Heart right ventricle (tissue), 16 donors: ENCODE results near the gene RGPD8. TPM values are rescaled to one million over a fixed set of nuclear protein-coding genes. Genes with fewer than 3 reads are reported as not detected.
"Not testable (repeated sequence)": the region's sequence is repeated elsewhere in the genome, so short reads cannot be mapped to it uniquely, and the experiment has no call there.

Experiments used
- ATAC-seq, 8 donors: fragments of 200-7000 bp; cut with Tn5 transposase; one replicate each; pipeline ENCODE4 v1.9.1; 2020; ENCODE audit warnings: mild to moderate bottlenecking in 8 of 8, moderate library complexity in 8 of 8, moderate number of reproducible peaks in 1 of 8
- DNase-seq, 2 donors: peaks; one replicate each; pipeline ENCODE4 v3.0.0-alpha.2; 2020
- H3K27ac ChIP-seq, 10 donors: fragments of 200-600 bp; sonication (generic) in 2 of 10; one replicate each; pipeline versions ENCODE4 v1.5.0 to v1.8.0; 2020 to 2022; ENCODE audit warnings: mild to moderate bottlenecking in 3 of 10
- H3K27me3 ChIP-seq, 7 donors: fragments of 200-600 bp; one replicate each; pipeline ENCODE4 v1.8.0; 2021 to 2022; ENCODE audit warnings: mild to moderate bottlenecking in 2 of 7
- H3K36me3 ChIP-seq, 9 donors: fragments of 200-600 bp; sonication (generic) in 1 of 9; one replicate each; pipeline versions ENCODE4 v1.5.0 to v1.8.0; 2020 to 2022; ENCODE audit warnings: mild to moderate bottlenecking in 2 of 9
- H3K4me1 ChIP-seq, 9 donors: fragments of 200-600 bp; sonication (generic) in 1 of 9; one replicate each; pipeline versions ENCODE4 v1.5.0 to v1.8.0; 2020 to 2022; ENCODE audit warnings: mild to moderate bottlenecking in 4 of 9
- H3K4me3 ChIP-seq, 10 donors: fragments of 200-600 bp; sonication (generic) in 2 of 10; one replicate each; pipeline versions ENCODE4 v1.5.0 to v1.8.0; 2020 to 2022; ENCODE audit warnings: mild to moderate bottlenecking in 7 of 10, moderate library complexity in 2 of 10
- H3K9me3 ChIP-seq, 11 donors: fragments of 200-600 bp in 10 of 11; sonication (generic) in 2 of 11; one replicate each; pipeline versions ENCODE4 v1.5.0 to v1.8.0; 2013 to 2022; ENCODE audit warnings: mild to moderate bottlenecking in 2 of 11, control low read depth in 1 of 11, moderate library complexity in 1 of 11
- WGBS, 2 donors: extraction: QIAGEN DNeasy Blood & Tissue Kit; methylation state at CpG; one replicate each; pipeline ENCODE4 v1.1.7; 2013; ENCODE audit warnings: inconsistent platforms in 1 of 2; 5-methylcytosine and 5-hydroxymethylcytosine counted together
- intact Hi-C, 10 donors: fragments of 100-400 bp; cut with DNase I; formaldehyde crosslinking; loops; one replicate each; pipeline versions ENCODE4 v1.11.1 to v1.14.2; 2022
- polyA plus RNA-seq, 2 donors: library from polyadenylated mRNA; stranded (reverse); fragments of 200-250 nt; gene quantifications; one replicate each; pipeline ENCODE4 v1.2.3, GENCODE V29; 2013
- total RNA-seq, 10 donors: library from RNA; stranded (reverse); fragmentation: NEBNext Ultra II Directional in 3 of 10; extraction: Animal tissue kit (Norgen Biotek cat#: 25700) in 3 of 10; gene quantifications; one replicate each; pipeline versions ENCODE4 v1.2.1 to v1.2.4, GENCODE V29; 2021 to 2023
- TF ChIP-seq, protein P1 (sequence below), 9 donors: fragments of 200-600 bp; sonication (generic) in 2 of 9; IDR thresholded peaks; one replicate each; pipeline versions ENCODE4 v1.5.0 to v1.8.0; 2021 to 2022; ENCODE audit warnings: antibody characterized with exemption in 9 of 9, mild to moderate bottlenecking in 5 of 9, moderate library complexity in 1 of 9
- donor health status: Arrhythmogenic right ventricular cardiomyopathy.
- donor health status: ischemic (EF 13 %, LVEDD 7.1; RV severe dilation, severe dysfunction).
- donor health status: healthy with polysubstance abuse.
- donor health status: DM: no; HTN: yes; CAD: no.
- donor health status: DM: no; HTN: no; CAD: no.
- donor health status: ischemic (EF 25% LVEDD 6.9; RV normal size, moderate dysfunction).
- donor health status: ischemic (EF 25% LVEDD 5.7; RV mildly dilated, moderate dysfunction).
- donor health status: healthy.
- donor health status: DM: yes; HTN: yes; CAD: no.
- donor health status: Ischemic cardiomyopathy.
- donor health status: ischemic (EF 35%, LVEDD 5.7; RV mildly dilated, moderate dysfunction).
- donor health status: nonischemic (EF 11% LVEDD 7.7; RV severe dilation, severe dysfunction).
- donor health status: DM: yes; HTN: yes; CAD: no.
- donor health status: PGD.
- donor health status: ischemic (EF 29% LVEDD 5.4; RV normal size, mild dysfunction).
- donor health status: nonischemic (EF 23%, LVEDD 6.1; RV moderate dilation, normal function).

The RGPD8 gene
- total and polyA plus RNA-seq, 12 donors: 0.84 to 9.1 (median 7.1) TPM

- WGBS, 2 donors: 93 to 96% methylated on average over 4 of the region's 4 CpGs
- H3K4me1 ChIP-seq: no peaks in the 10 kb centered on the region
- H3K9me3 ChIP-seq: peaks cover 0 to 16% (median 5%) of the 10 kb centered on the region in 11 donors
- no peak for ATAC-seq
- H3K36me3 ChIP-seq: no peaks in the 10 kb centered on the region
- no peak for DNase-seq
- TF ChIP-seq, protein P1, sequence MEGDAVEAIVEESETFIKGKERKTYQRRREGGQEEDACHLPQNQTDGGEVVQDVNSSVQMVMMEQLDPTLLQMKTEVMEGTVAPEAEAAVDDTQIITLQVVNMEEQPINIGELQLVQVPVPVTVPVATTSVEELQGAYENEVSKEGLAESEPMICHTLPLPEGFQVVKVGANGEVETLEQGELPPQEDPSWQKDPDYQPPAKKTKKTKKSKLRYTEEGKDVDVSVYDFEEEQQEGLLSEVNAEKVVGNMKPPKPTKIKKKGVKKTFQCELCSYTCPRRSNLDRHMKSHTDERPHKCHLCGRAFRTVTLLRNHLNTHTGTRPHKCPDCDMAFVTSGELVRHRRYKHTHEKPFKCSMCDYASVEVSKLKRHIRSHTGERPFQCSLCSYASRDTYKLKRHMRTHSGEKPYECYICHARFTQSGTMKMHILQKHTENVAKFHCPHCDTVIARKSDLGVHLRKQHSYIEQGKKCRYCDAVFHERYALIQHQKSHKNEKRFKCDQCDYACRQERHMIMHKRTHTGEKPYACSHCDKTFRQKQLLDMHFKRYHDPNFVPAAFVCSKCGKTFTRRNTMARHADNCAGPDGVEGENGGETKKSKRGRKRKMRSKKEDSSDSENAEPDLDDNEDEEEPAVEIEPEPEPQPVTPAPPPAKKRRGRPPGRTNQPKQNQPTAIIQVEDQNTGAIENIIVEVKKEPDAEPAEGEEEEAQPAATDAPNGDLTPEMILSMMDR (IDR thresholded peaks at IDR 0.05): no peak
- no peaks in the 10 kb centered on the region for H3K27me3 ChIP-seq
- H3K27ac ChIP-seq: no peak overlapping the region
- intact Hi-C loops: no loop called here
- no peak overlapping the region for H3K4me3 ChIP-seq
Observed at GRCh38 chr2:112449854-112450253, 16.4 kb upstream of the RGPD8 start.

DNA sequence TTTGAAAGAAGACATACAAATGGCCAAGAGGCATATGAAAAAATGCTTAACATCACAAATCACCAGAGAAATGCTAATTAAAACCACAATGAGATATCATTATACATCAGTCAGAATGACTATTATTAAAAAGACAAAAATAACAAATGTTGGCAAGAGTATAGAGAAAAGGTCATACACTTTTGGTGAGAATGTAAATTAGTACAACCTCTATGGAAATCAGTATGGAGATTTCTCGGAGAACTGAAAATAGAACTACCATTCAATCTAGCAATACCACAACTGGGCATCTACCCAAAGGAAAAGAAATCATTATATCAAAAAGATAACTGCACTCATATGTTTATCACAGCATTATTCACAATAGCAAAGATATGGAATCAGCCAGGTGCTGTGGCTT is 10.8 kb upstream of the RGPD8 start:
- DNase-seq, H3K4me3 ChIP-seq, H3K27ac ChIP-seq, ATAC-seq, H3K4me1 ChIP-seq, H3K36me3 ChIP-seq, H3K9me3 ChIP-seq, intact Hi-C loops: not testable (repeated sequence)
- 83% methylated on average over 1 of the region's 1 CpG; no CpG with 5 or more reads in 1 of the 2 donors for WGBS, 2 donors
- H3K27me3 ChIP-seq: peaks cover 0 to 18% (median 0%) of the 10 kb centered on the region in 7 donors

GRCh38 chr2:112438603-112439261 is 5.3 kb upstream of the RGPD8 start:
- 84 to 86% methylated on average over 6 of the region's 6 CpGs for WGBS, 2 donors
- not testable (repeated sequence) for H3K27ac ChIP-seq, H3K9me3 ChIP-seq, DNase-seq, ATAC-seq, H3K4me1 ChIP-seq, H3K36me3 ChIP-seq, H3K4me3 ChIP-seq
- intact Hi-C loops: loop anchor here in 4 of 10 donors (5.0 to 10.0 kb wide), 3 partner anchors 181 to 314 kb away; partner anchors contain the start of gene ZC3H8 (in 2 of the 4)
- peaks cover 0 to 28% (median 6%) of the 10 kb centered on the region in 7 donors for H3K27me3 ChIP-seq

DNA sequence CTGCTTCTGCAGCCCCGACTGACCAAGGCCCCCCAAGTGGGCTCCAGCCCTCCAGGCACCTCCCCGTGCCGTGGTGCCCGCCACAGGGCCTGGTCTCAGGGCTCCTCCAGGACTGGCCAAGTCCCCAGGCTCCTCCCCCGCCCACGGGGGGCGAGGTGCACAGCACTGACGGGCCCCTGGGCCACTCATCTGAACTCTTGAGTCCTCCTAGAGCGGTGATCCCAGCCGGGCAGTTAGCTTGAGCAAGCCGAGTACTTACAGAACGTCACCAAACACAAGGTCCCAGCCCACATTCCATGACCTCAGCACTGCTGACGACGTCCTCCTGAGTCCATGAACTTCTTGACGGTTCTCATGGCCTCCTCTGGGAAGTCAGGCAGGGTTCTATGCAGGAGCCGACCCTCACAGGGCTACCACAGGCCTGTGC is 4.0 kb upstream of the RGPD8 start:
- H3K36me3 ChIP-seq, H3K27ac ChIP-seq, H3K4me3 ChIP-seq, DNase-seq, H3K4me1 ChIP-seq, H3K9me3 ChIP-seq, ATAC-seq: not testable (repeated sequence)
- intact Hi-C loops: loop anchor here in 4 of 10 donors (5.0 to 10.0 kb wide), 3 partner anchors 180 to 313 kb away; partner anchors contain the start of gene ZC3H8 (in 2 of the 4)
- H3K27me3 ChIP-seq: peaks cover 0 to 28% (median 6%) of the 10 kb centered on the region in 7 donors
- WGBS, 2 donors: 72 to 76% methylated on average over 16 of the region's 16 CpGs

DNA sequence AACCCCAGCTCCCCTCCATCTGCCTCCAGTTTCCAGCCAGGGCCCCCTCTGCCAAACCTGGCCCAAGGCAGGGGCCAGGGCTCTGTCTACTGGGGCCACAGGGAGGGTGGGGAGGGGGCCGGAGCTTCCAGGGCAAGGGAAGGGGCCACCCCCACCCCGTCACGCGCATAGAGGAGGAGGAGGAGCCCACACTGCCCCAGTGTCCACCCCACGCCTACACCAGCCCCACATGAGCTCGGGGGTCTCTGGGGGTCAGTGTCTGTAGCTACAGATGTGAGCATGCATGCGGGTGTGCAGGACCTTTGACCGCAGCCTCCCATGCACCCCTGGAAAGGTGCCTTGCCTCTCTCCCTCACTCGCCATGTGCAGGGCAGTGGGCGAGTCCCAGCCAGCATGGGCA is 3.5 kb upstream of the RGPD8 start:
- peaks cover 0 to 28% (median 6%) of the 10 kb centered on the region in 7 donors for H3K27me3 ChIP-seq
- not testable (repeated sequence) for H3K36me3 ChIP-seq, ATAC-seq, DNase-seq, H3K4me1 ChIP-seq, H3K27ac ChIP-seq, H3K4me3 ChIP-seq, H3K9me3 ChIP-seq
- intact Hi-C loops: loop anchor here in 4 of 10 donors (5.0 to 10.0 kb wide), 3 partner anchors 180 to 312 kb away; partner anchors contain the start of gene ZC3H8 (in 2 of the 4)
- 96 to 97% methylated on average over 7 to 10 of the region's 10 CpGs for WGBS, 2 donors

DNA sequence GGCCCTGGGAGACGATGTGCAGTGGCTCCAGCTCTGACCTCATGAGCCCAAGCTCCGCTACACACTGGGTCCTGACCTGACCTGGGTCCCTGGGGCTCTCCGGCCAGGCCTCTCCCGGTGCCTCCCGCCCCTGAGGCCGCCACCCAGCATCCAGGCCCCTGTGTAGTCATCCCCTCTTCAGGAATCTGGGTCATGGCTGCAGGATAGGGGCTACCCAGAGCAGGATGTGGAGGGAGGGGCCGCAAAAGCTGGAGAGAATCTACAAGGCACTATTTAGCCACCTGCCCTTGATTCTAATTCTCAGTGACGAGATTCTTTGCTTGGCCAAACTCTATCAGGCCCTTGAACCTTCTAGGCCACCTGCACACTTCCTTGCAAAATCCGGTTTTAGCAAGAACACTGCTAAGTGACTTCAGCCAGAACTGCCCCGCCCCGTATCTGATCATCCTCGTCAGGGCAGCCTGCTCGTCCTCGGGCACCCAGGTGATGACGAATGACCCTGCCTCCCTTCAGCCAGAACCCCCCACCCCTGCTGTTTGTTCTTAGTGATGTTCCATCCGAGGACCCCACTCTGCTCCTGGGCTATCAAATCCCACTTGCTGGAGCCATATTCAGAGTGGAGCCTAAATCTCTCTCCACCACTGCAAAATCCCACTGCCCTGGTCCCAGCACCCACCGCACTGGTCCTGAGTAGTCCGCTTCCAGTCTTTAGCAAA is 2.4 kb upstream of the RGPD8 start:
- 88 to 93% methylated on average over 18 of the region's 18 CpGs for WGBS, 2 donors
- not testable (repeated sequence) for H3K27ac ChIP-seq, H3K9me3 ChIP-seq, H3K36me3 ChIP-seq, H3K4me3 ChIP-seq, ATAC-seq
- Histone ChIP-seq H3K27me3 (peaks cover 0 to 19% (median 4%) of the 10 kb centered on the region in 7 donors), H3K4me1 (peaks cover 0 to 14% (median 4%) of the 10 kb centered on the region in 9 donors)
- intact Hi-C loops: loop anchor here in 4 of 10 donors (2.0 to 10.0 kb wide), 4 partner anchors 175 to 311 kb away; partner anchors contain the start of gene ZC3H8 (in 2 of the 4)
- peak in 1 of 2 donors; percentile 3 for DNase-seq

DNA sequence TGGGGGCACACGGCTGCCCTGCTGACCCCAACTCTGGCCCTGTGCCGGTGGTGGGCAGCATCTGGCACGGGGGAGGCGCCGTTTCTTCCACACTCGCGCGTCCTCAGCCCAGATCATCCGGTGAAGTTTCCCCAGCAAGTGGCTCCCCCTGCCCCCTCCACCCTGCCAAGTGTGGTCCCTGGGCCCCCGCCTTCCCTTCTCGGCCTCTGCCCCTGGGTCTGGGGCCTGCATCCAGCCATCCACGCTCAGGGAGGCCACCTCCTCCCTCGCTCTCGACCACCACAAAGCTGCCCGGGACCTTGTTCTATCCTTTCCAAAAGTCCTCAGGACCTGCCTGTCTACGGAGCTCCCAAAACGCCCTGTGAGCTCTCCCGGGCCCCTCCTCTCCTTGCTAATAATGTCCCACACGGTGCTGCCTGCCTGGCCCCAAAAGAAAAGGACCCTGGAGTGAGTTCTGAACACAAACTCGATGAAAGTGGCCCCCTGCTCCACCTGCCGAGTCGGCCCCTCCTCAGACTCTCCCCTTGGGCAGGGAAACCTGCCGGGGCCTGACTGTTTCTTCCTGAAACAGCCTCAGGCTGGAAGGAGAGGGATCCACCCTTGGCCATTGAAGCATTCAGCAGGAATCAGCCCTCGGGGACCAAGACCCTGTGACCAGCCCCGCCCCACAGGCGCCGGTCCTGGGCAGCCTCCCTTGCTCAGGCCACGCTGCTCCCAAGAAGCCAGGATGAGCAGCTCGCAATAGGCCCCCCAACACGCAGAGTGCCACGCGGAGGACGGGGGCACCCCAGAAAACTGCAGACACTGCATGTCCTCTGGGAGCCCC is 1.7 kb upstream of the RGPD8 start:
- Histone ChIP-seq H3K27me3 (peaks cover 0 to 14% (median 4%) of the 10 kb centered on the region in 7 donors), H3K4me1 (peaks cover 0 to 14% (median 4%) of the 10 kb centered on the region in 9 donors)
- H3K9me3 ChIP-seq, H3K36me3 ChIP-seq, H3K27ac ChIP-seq, ATAC-seq, H3K4me3 ChIP-seq: not testable (repeated sequence)
- 65 to 76% methylated on average over 32 to 33 of the region's 33 CpGs for WGBS, 2 donors
- DNase-seq: peak in 1 of 2 donors; percentile 6
- intact Hi-C loops: loop anchor here in 6 of 10 donors (2.0 to 10.0 kb wide), 5 partner anchors 174 to 313 kb away; partner anchors contain the start of gene ZC3H8 (in 3 of the 6)
